Activated naive CD8-positive, alpha-beta T cell treated with anti-CD3 and anti-CD28 coated beads, Interleukin-2, amount 10 ng/mL, durations not matched to agents 7 days and 5 days (primary cell): ENCODE results near the gene RPL29. TPM values are rescaled to one million over a fixed set of nuclear protein-coding genes. Genes with fewer than 3 reads are reported as not detected.
A peak's percentile ranks its signal among the peaks of the same experiment; 100 is the strongest.

Experiments used
- ATAC-seq: fragments of 150-1000 bp; cut with Tn5 transposase; one replicate; pipeline ENCODE4 v1.10.0; 2021; ENCODE audit warnings: low read depth, moderate library complexity
- POLR2A ChIA-PET: fragments of 350-600 bp; sonication (Branson Sonifier 250); formaldehyde crosslinking; loops from one replicate; lab custom pipeline; 2021; ENCODE audit warnings: antibody characterized with exemption; lab: Charles Lee
- DNase-seq: peaks from one replicate; pipeline ENCODE4 v3.0.0; 2021
- H3K27ac Mint-ChIP-seq: one replicate; pipeline ENCODE4 v1.8.0; 2022; ENCODE audit warnings: mild to moderate bottlenecking, mixed read lengths
- H3K27me3 Mint-ChIP-seq: one replicate; pipeline ENCODE4 v1.8.0; 2022; ENCODE audit warnings: mild to moderate bottlenecking, moderate library complexity, mixed read lengths
- H3K36me3 Mint-ChIP-seq: one replicate; pipeline ENCODE4 v1.8.0; 2021; ENCODE audit warnings: mild to moderate bottlenecking, mixed read lengths
- H3K4me1 Mint-ChIP-seq: one replicate; pipeline ENCODE4 v1.8.0; 2021; ENCODE audit warnings: mixed read lengths
- H3K4me3 Mint-ChIP-seq: one replicate; pipeline ENCODE4 v1.8.0; 2022; ENCODE audit warnings: mild to moderate bottlenecking, moderate library complexity, mixed read lengths
- H3K9me3 Mint-ChIP-seq: one replicate; pipeline ENCODE4 v1.8.0; 2021; ENCODE audit warnings: mixed read lengths
- total RNA-seq, 2 experiments: library from RNA; stranded (reverse); gene quantifications; one replicate each; pipeline ENCODE4 v1.2.3, GENCODE V29; 2021

Gene RPL29
- total RNA-seq, 2 experiments from 2014 or later = 1,076 to 1,089 TPM

DNA sequence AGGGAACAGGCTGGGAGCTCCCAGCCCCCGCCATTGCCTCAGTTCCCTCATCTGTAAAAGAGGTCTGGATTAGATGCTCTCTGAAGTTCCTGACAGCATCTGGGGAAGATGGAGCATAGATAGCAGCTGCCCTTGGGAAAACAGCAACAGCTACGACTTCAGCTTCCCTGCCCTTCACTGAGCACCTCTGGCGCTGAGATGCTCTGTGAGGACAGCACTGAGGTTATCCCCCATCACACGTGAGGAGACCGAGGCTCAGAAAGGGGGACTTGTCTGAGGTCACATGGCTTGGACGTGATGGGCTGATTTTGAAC lies 11.1 kb upstream of the RPL29 start:
- peaks cover 2% of the 10 kb centered on the region for H3K27me3 Mint-ChIP-seq
- H3K4me1 Mint-ChIP-seq = peaks cover 6% of the 10 kb centered on the region
- no peak overlapping the region for H3K4me3 Mint-ChIP-seq
- no peaks in the 10 kb centered on the region for H3K36me3 Mint-ChIP-seq
- DNase-seq = no peak
- no peaks in the 10 kb centered on the region for H3K9me3 Mint-ChIP-seq
- POLR2A ChIA-PET = no interaction called here
- ATAC-seq = no peak
- H3K27ac Mint-ChIP-seq = no peak overlapping the region

GRCh38 chr3:52006017-52006819 lies 10.5 kb upstream of the RPL29 start:
- Mint-ChIP-seq H3K27me3 (peaks cover 2% of the 10 kb centered on the region), H3K4me1 (peaks cover 11% of the 10 kb centered on the region), H3K36me3 (no peaks in the 10 kb centered on the region), H3K27ac (no peak overlapping the region), H3K4me3 (no peak overlapping the region), H3K9me3 (no peaks in the 10 kb centered on the region)
- no peak for DNase-seq
- POLR2A ChIA-PET = interaction anchor here (0.6 kb wide), 1 partner anchor 57 kb away, joined by 5 read pairs; no protein-coding TSS in a partner anchor
- no peak for ATAC-seq

DNA sequence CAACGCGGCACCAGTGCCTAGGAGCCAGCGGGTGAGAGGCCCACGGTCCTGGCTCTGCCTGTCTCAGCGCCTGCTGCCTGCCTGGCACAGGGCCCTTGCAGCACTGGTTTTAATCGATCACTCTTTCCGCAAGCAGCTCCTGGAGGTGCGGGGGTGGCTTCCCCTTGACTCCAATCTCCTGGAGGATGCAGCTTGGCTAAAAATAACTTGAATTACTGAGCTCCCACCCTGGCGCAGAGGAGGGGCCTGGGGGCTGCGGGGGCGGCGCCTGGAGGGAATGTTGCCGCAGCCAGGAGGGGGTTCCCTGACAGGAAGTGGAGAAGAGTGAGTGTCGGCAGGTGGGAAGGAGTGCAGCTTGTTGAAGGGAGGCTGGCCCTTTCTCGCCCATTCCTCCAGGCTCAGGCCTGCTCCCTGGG lies 9.9 kb upstream of the RPL29 start:
- Mint-ChIP-seq H3K4me1 (peaks cover 11% of the 10 kb centered on the region), H3K27me3 (peaks cover 2% of the 10 kb centered on the region), H3K4me3 (no peak overlapping the region), H3K9me3 (no peaks in the 10 kb centered on the region), H3K27ac (no peak overlapping the region), H3K36me3 (no peaks in the 10 kb centered on the region)
- POLR2A ChIA-PET = interaction anchor here (0.6 kb wide), 1 partner anchor 56 kb away, joined by 5 read pairs; no protein-coding TSS in a partner anchor
- ATAC-seq (no peak), DNase-seq (no peak)

- POLR2A ChIA-PET = interaction anchor here (0.6 kb wide), 1 partner anchor 21 kb away, joined by 3 read pairs; no protein-coding TSS in a partner anchor
- Mint-ChIP-seq H3K27me3 (peaks cover 2% of the 10 kb centered on the region), H3K4me1 (peaks cover 11% of the 10 kb centered on the region), H3K9me3 (no peaks in the 10 kb centered on the region), H3K36me3 (no peaks in the 10 kb centered on the region), H3K27ac (no peak overlapping the region), H3K4me3 (no peak overlapping the region)
- ATAC-seq (no peak), DNase-seq (no peak)
Observed at GRCh38 chr3:52004906-52005395, 9.3 kb upstream of the RPL29 start.

- no peaks in the 10 kb centered on the region for H3K36me3 Mint-ChIP-seq
- ATAC-seq = no peak
- no peak for DNase-seq
- H3K27me3 Mint-ChIP-seq = peaks cover 7% of the 10 kb centered on the region
- peak overlapping the region; percentile 20 for H3K27ac Mint-ChIP-seq
- H3K4me3 Mint-ChIP-seq = no peak overlapping the region
- no peaks in the 10 kb centered on the region for H3K9me3 Mint-ChIP-seq
- H3K4me1 Mint-ChIP-seq = peaks cover 11% of the 10 kb centered on the region
- POLR2A ChIA-PET = interaction anchor here (0.6 kb wide), 1 partner anchor 21 kb away, joined by 3 read pairs; no protein-coding TSS in a partner anchor
Observed at GRCh38 chr3:52004163-52004787, 8.6 kb upstream of the RPL29 start.

GRCh38 chr3:52002748-52003147 lies 7.1 kb upstream of the RPL29 start:
- no peak for ATAC-seq
- Mint-ChIP-seq H3K4me3 (no peak overlapping the region), H3K27ac (peak overlapping the region; percentile 38), H3K36me3 (no peaks in the 10 kb centered on the region), H3K27me3 (peaks cover 14% of the 10 kb centered on the region), H3K9me3 (no peaks in the 10 kb centered on the region), H3K4me1 (peaks cover 16% of the 10 kb centered on the region)
- no peak for DNase-seq
- POLR2A ChIA-PET = interaction anchor here (1.9 to 2.3 kb wide), 2 partner anchors 54 to 120 kb away, joined by 6 to 9 read pairs; partner anchors contain the start of gene DUSP7

- ATAC-seq (peak; percentile 97), DNase-seq (peak; percentile 90)
- peak overlapping the region; percentile 25 for H3K4me3 Mint-ChIP-seq
- H3K9me3 Mint-ChIP-seq = no peaks in the 10 kb centered on the region
- H3K27ac Mint-ChIP-seq = peak overlapping the region; percentile 42
- POLR2A ChIA-PET = interaction anchor here (1.1 to 2.3 kb wide), 6 partner anchors 52 to 142 kb away, joined by 3 to 9 read pairs (median 5); partner anchors contain the start of gene DUSP7
- peaks cover 17% of the 10 kb centered on the region for H3K4me1 Mint-ChIP-seq
- H3K27me3 Mint-ChIP-seq = peaks cover 20% of the 10 kb centered on the region
- H3K36me3 Mint-ChIP-seq = no peaks in the 10 kb centered on the region
Observed at GRCh38 chr3:52001443-52001974, 5.8 kb upstream of the RPL29 start.

GRCh38 chr3:51999846-52000245 lies 4.2 kb upstream of the RPL29 start:
- Mint-ChIP-seq H3K4me3 (no peak overlapping the region), H3K27ac (no peak overlapping the region), H3K36me3 (peaks cover 7% of the 10 kb centered on the region), H3K9me3 (no peaks in the 10 kb centered on the region), H3K4me1 (peaks cover 16% of the 10 kb centered on the region), H3K27me3 (peaks cover 20% of the 10 kb centered on the region)
- DNase-seq (no peak), ATAC-seq (no peak)
- POLR2A ChIA-PET = no interaction called here

GRCh38 chr3:51998774-51999173 lies 3.1 kb upstream of the RPL29 start:
- ATAC-seq (no peak), DNase-seq (no peak)
- H3K4me3 Mint-ChIP-seq = no peak overlapping the region
- peaks cover 16% of the 10 kb centered on the region for H3K36me3 Mint-ChIP-seq
- peaks cover 25% of the 10 kb centered on the region for H3K4me1 Mint-ChIP-seq
- no peak overlapping the region for H3K27ac Mint-ChIP-seq
- no peaks in the 10 kb centered on the region for H3K9me3 Mint-ChIP-seq
- H3K27me3 Mint-ChIP-seq = peaks cover 20% of the 10 kb centered on the region
- POLR2A ChIA-PET = interaction anchor here (0.7 kb wide), 1 partner anchor 15 kb away, joined by 4 read pairs; the partner anchor contains the start of gene ACY1

- Mint-ChIP-seq H3K4me3 (no peak overlapping the region), H3K9me3 (no peaks in the 10 kb centered on the region), H3K27ac (peak overlapping the region; percentile 62), H3K36me3 (peaks cover 16% of the 10 kb centered on the region), H3K4me1 (peaks cover 30% of the 10 kb centered on the region), H3K27me3 (peaks cover 20% of the 10 kb centered on the region)
- POLR2A ChIA-PET = interaction anchor here (0.7 kb wide), 1 partner anchor 15 kb away, joined by 4 read pairs; the partner anchor contains the start of gene ACY1
- no peak for DNase-seq
- no peak for ATAC-seq
Observed at GRCh38 chr3:51997935-51998596, 2.4 kb upstream of the RPL29 start.

DNA sequence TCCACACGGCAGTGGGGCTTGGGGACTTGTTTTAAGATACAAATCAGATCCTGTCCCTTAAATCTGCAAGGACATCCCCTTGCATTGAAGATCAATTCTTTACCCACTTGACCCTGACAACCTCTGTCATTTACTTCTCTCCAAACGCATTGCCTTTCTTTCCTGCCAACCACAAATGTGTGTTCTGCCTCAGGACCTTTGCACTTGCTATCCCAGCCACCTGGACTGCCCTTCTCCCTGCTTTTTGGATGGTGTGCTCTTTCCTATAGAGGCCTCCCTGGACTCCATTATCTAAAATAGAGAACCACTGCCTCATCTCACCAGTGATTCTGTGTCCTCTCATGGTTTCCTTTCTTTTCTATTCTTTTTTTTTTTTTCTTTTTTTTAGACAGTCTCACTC lies 1.5 kb upstream of the RPL29 start:
- POLR2A ChIA-PET = no interaction called here
- Mint-ChIP-seq H3K36me3 (peaks cover 17% of the 10 kb centered on the region), H3K27me3 (peaks cover 19% of the 10 kb centered on the region), H3K4me1 (peaks cover 33% of the 10 kb centered on the region), H3K4me3 (peak overlapping the region; percentile 15), H3K27ac (peak overlapping the region; percentile 47), H3K9me3 (no peaks in the 10 kb centered on the region)
- DNase-seq (no peak), ATAC-seq (no peak)

DNA sequence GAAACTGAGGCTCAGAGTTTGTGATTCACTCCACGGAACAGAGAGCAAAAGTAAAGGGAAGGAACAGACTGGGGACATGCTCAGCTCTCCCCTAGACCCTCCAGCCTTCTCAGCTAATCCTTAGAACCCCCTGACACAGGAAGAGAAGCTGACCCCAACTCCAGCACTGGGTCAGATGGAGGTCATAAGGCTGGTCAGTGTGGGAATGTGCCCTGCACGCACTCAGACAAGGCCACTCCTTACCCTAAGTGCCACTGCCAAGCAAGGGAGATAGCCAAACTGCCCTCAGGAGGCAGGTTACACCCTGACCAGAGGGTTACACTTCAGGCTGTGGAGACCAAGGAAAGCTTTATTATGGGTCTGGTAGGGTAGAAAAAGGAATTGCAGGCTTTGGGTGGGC lies 1.2 kb downstream of the RPL29 start:
- Mint-ChIP-seq H3K4me1 (peaks cover 29% of the 10 kb centered on the region), H3K36me3 (peaks cover 21% of the 10 kb centered on the region), H3K4me3 (peak overlapping the region; percentile 100), H3K27me3 (peaks cover 14% of the 10 kb centered on the region), H3K9me3 (no peaks in the 10 kb centered on the region), H3K27ac (peak overlapping the region; percentile 100)
- POLR2A ChIA-PET = interaction anchor here (0.9 to 2.8 kb wide), 4 partner anchors 11 to 226 kb away, joined by 3 to 49 read pairs (median 14); partner anchors contain the start of genes ABHD14A, ABHD14B, ACY1 and DUSP7
- no peak for ATAC-seq
- no peak for DNase-seq
